WTC11 (cell line): Measurements from ENCODE around the gene XAB2. TPM values are rescaled to one million over a fixed set of nuclear protein-coding genes. Genes with fewer than 3 reads are reported as not detected.

Source experiments
- ATAC-seq: fragments of 200-7000 bp; cut with Tn5 transposase; 2 replicates; pipeline ENCODE4 v1.10.0; 2021; ENCODE audit warnings: mild to moderate bottlenecking, moderate library complexity
- CTCF ChIA-PET: fragments of 300-600 bp; sonication (Branson Sonifier 250); formaldehyde crosslinking; loops from one replicate; lab custom pipeline; 2021; ENCODE audit warnings: antibody characterized with exemption; lab: Charles Lee
- POLR2A ChIA-PET: fragments of 350-600 bp; sonication (Branson Sonifier 250); formaldehyde crosslinking; loops from one replicate; lab custom pipeline; 2021; ENCODE audit warnings: antibody characterized with exemption; lab: Charles Lee
- DNase-seq: peaks from one replicate; pipeline ENCODE4 v3.0.0; 2021; ENCODE audit warnings: low spot score
- H3K27ac Mint-ChIP-seq: 2 replicates; pipeline ENCODE4 v1.8.0; 2021; ENCODE audit warnings: mixed read lengths
- H3K27me3 Mint-ChIP-seq: 2 replicates; pipeline ENCODE4 v1.8.0; 2021; ENCODE audit warnings: low read depth, mild to moderate bottlenecking, moderate library complexity, mixed read lengths
- H3K36me3 Mint-ChIP-seq: 2 replicates; pipeline ENCODE4 v1.8.0; 2021; ENCODE audit warnings: mixed read lengths
- H3K4me1 Mint-ChIP-seq: 2 replicates; pipeline ENCODE4 v1.8.0; 2022; ENCODE audit warnings: mixed read lengths
- H3K4me3 Mint-ChIP-seq: 2 replicates; pipeline ENCODE4 v1.8.0; 2021; ENCODE audit warnings: mild to moderate bottlenecking, moderate library complexity, mixed read lengths
- H3K9me3 Mint-ChIP-seq: 2 replicates; pipeline ENCODE4 v1.8.0; 2021; ENCODE audit warnings: mixed read lengths
- CDX4 ChIP-seq: fragments of 250-450 bp; sonication (Bioruptor Pico); IDR thresholded peaks from 2 replicates; pipeline ENCODE4 v1.9.0; 2021; ENCODE audit warnings: moderate library complexity, mild to moderate bottlenecking, inconsistent platforms, borderline replicate concordance
- CREM ChIP-seq: sonication (generic); formaldehyde crosslinking; IDR thresholded peaks from 2 replicates; pipeline ENCODE4 v1.8.1; 2022; ENCODE audit warnings: mild to moderate bottlenecking, missing genetic modification reagents, moderate library complexity
- CTCF ChIP-seq: fragments of 200-600 bp; IDR thresholded peaks from 2 replicates; pipeline ENCODE4 v1.8.0; 2022; ENCODE audit warnings: antibody characterized with exemption
- E2F4 ChIP-seq: sonication (generic); formaldehyde crosslinking; IDR thresholded peaks from 2 replicates; pipeline ENCODE4 v1.8.1; 2022; ENCODE audit warnings: low read depth, mild to moderate bottlenecking, moderate library complexity, missing genetic modification reagents, borderline replicate concordance
- ESRRA ChIP-seq: sonication (generic); formaldehyde crosslinking; IDR thresholded peaks from 2 replicates; pipeline ENCODE4 v1.8.1; 2022; ENCODE audit warnings: mild to moderate bottlenecking, missing genetic modification reagents, borderline replicate concordance
- ETV6 ChIP-seq: sonication (generic); formaldehyde crosslinking; IDR thresholded peaks from 2 replicates; pipeline ENCODE4 v1.8.1; 2022; ENCODE audit warnings: mild to moderate bottlenecking, missing genetic modification reagents
- IRF2 ChIP-seq: sonication (generic); formaldehyde crosslinking; IDR thresholded peaks from 2 replicates; pipeline ENCODE4 v1.8.0; 2022; ENCODE audit warnings: low read depth, missing genetic modification reagents, borderline replicate concordance
- JUN ChIP-seq: sonication (generic); formaldehyde crosslinking; IDR thresholded peaks from 2 replicates; pipeline ENCODE4 v1.8.0; 2023; ENCODE audit warnings: mild to moderate bottlenecking, missing genetic modification reagents
- NFATC4 ChIP-seq: fragments of 250-450 bp; sonication (Bioruptor Pico); IDR thresholded peaks from 2 replicates; pipeline ENCODE4 v1.9.0; 2021; ENCODE audit warnings: mild to moderate bottlenecking
- NR2C2 ChIP-seq: sonication (generic); formaldehyde crosslinking; IDR thresholded peaks from 2 replicates; pipeline ENCODE4 v1.8.0; 2022; ENCODE audit warnings: mild to moderate bottlenecking, missing genetic modification reagents
- OVOL2 ChIP-seq: fragments of 250-450 bp; sonication (Bioruptor Pico); IDR thresholded peaks from 2 replicates; pipeline ENCODE4 v1.9.0; 2021; ENCODE audit warnings: mild to moderate bottlenecking, borderline replicate concordance
- STAT6 ChIP-seq: sonication (generic); formaldehyde crosslinking; conservative IDR thresholded peaks from 2 replicates; pipeline ENCODE4 v1.8.1; 2023; ENCODE audit warnings: mild to moderate bottlenecking, low read depth, missing genetic modification reagents, moderate library complexity
- TEAD1 ChIP-seq: sonication (generic); formaldehyde crosslinking; IDR thresholded peaks from 2 replicates; pipeline ENCODE4 v1.8.0; 2022; ENCODE audit warnings: mild to moderate bottlenecking, missing genetic modification reagents
- TEAD4 ChIP-seq: sonication (generic); formaldehyde crosslinking; IDR thresholded peaks from 2 replicates; pipeline ENCODE4 v1.8.0; 2022; ENCODE audit warnings: mild to moderate bottlenecking, missing genetic modification reagents
- USF2 ChIP-seq: sonication (generic); formaldehyde crosslinking; IDR thresholded peaks from 2 replicates; pipeline ENCODE4 v1.8.1; 2023; ENCODE audit warnings: mild to moderate bottlenecking, missing genetic modification reagents, moderate library complexity
- ZNF121 ChIP-seq: sonication (generic); formaldehyde crosslinking; IDR thresholded peaks from 2 replicates; pipeline ENCODE4 v1.8.0; 2023; ENCODE audit warnings: missing genetic modification reagents
- ZNF317 ChIP-seq: sonication (generic); formaldehyde crosslinking; IDR thresholded peaks from 2 replicates; pipeline ENCODE4 v1.8.1; 2023; ENCODE audit warnings: low read depth, mild to moderate bottlenecking, moderate library complexity, missing genetic modification reagents, borderline replicate concordance
- ZNF396 ChIP-seq: fragments of 250-450 bp; sonication (Bioruptor Pico); IDR thresholded peaks from 2 replicates; pipeline ENCODE4 v1.8.0; 2021; ENCODE audit warnings: mild to moderate bottlenecking, moderate library complexity, borderline replicate concordance
- total RNA-seq: library from RNA; stranded (reverse); gene quantifications from 3 replicates; pipeline ENCODE4 v1.2.3, GENCODE V29; 2021

The XAB2 gene
- total RNA-seq, 1 experiment from 2014 or later, result 65.7 TPM

- H3K27me3 Mint-ChIP-seq, result no peaks in the 10 kb centered on the region
- H3K27ac Mint-ChIP-seq, result peak overlapping the region; percentile 54; the same call in 1 of the 2 replicates
- TF ChIP-seq IRF2 (CRISPR knock-in tag) (no peak), E2F4 (CRISPR knock-in tag) (no peak), ESRRA (CRISPR knock-in tag) (no peak), NFATC4 (CRISPR knock-in tag) (no peak), JUN (no peak), ZNF317 (CRISPR knock-in tag) (no peak), CREM (CRISPR knock-in tag) (no peak), ZNF121 (CRISPR knock-in tag) (no peak), ZNF396 (CRISPR knock-in tag) (no peak), STAT6 (CRISPR knock-in tag) (no peak), TEAD4 (CRISPR knock-in tag) (no peak), OVOL2 (CRISPR knock-in tag) (no peak), TEAD1 (CRISPR knock-in tag) (no peak), NR2C2 (no peak), CTCF (no peak), USF2 (CRISPR knock-in tag) (no peak), CDX4 (CRISPR knock-in tag) (no peak)
- TF ChIP-seq, all 79 proteins: peak for 0
- DNase-seq (no peak), ATAC-seq (no peak)
- no peaks in the 10 kb centered on the region for H3K9me3 Mint-ChIP-seq
- H3K4me1 Mint-ChIP-seq, result peaks cover 18% of the 10 kb centered on the region
- ChIA-PET CTCF (interaction anchor here (0.6 to 5.3 kb wide), 3 partner anchors 34 to 383 kb away, joined by 3 to 87 read pairs (median 4); no protein-coding TSS in a partner anchor), POLR2A (no interaction called here)
- no peak overlapping the region for H3K4me3 Mint-ChIP-seq
- peaks cover 3% of the 10 kb centered on the region; the same call in 1 of the 2 replicates for H3K36me3 Mint-ChIP-seq
These were observed 27.0 kb downstream of the XAB2 start for GRCh38 chr19:7602240-7602934.

- H3K27me3 Mint-ChIP-seq, result no peaks in the 10 kb centered on the region
- no peak overlapping the region for H3K4me3 Mint-ChIP-seq
- ChIA-PET POLR2A (no interaction called here), CTCF (no interaction called here)
- no peak for ATAC-seq
- H3K27ac Mint-ChIP-seq, result no peak overlapping the region
- H3K9me3 Mint-ChIP-seq, result no peaks in the 10 kb centered on the region
- peaks cover 3% of the 10 kb centered on the region; the same call in 1 of the 2 replicates for H3K36me3 Mint-ChIP-seq
- no peak for TF ChIP-seq ETV6 (CRISPR knock-in tag)
- TF ChIP-seq, all 79 proteins: peak for 0
- DNase-seq, result no peak
- peaks cover 24% of the 10 kb centered on the region for H3K4me1 Mint-ChIP-seq
These were observed 28.6 kb downstream of the XAB2 start for GRCh38 chr19:7600721-7601120.
